OCI-M2 (cell line): ENCODE results near the gene FBP2.

ENCODE experiments used
- DNase-seq: peaks from one replicate; lab custom pipeline; 2025; ENCODE audit not compliant: unreplicated experiment; lab: John Stamatoyannopoulos, UW

Gene FBP2

DNA sequence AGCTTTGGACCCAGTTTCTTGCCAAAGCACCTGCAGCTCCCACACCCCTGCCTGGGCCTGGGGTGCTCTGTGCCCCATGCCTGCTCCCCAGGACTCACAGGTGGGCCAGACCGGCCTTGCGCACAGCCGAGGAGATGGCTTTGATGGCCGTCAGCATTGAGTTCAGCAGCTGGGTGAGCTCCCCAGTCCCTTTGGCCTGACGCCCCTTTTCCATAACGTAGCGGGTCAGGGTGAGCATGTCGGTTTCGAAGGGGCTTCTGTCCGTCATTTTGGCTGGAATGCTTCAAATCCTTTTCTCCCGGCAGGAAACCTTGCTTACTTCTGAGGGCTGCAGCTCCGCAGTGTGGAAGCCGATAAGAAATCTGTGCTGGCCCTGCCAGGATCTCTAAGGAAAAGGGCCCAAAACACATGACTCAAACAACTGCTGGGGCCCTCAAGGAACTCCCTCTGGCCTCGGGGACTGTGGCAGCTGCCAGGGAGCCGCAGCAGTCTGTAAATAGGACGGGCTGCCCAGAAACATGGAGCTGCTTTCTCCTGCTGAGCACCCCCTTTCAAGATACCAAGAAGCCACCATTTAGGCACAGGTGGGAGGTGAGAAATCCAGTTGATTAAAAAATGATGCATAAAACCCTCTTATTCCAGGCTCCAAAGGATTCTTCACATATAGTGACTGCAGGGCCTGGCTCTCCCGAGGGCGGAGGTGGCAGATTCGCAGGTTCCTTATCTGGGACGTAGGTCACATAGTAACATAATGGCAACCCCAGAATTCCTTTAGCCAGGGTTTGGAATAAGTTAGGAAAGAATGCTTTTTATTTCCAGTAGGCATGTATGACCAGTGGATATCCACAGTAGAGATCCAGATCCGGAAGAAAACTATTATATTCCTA lies at the start of gene FBP2:
Gene FBP2 (minus strand): TSS at position 366 of the 887 bp plus-strand sequence. CDS start 98 bp downstream, at position 268.
- no peak for DNase-seq

DNA sequence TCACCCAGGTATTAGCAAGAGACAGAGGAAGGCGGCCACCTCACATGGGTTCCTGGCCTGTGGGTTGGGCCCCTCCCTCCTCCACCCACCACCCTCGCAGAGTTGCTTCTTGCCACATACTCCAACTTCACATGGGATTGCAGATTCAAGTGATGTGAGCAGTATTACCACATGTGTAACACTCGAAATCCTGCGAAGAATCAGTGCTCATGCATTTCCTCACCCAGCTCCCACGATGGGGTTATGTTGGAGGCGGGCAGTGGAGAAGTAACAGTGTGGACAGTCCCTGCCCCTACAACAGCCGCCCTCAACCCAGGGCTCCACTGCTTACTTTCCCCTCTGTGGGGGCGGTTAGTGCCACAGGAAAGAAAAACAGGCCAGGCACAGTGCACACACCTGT lies 49.6 kb upstream of the FBP2 start:
- no peak for DNase-seq

DNA sequence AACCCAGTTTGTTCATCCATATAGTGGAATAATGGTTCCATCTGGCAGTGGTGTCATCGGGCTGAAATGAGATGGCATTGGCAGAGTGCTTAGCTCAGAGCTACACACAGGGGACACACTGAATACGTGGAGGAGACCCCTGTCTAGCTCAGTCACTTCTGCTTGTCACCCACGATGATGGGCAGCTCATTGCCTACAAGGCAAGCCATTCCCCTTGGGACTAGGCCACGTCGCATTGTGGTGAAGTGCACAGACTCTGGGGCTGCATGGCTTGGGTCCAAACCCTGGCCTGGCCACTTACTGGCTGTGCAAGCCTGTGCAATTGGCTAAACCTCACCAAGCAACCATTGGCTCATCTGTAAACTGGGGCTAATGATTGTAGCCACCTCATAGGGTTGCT lies 48.9 kb upstream of the FBP2 start:
- DNase-seq, result no peak

DNA sequence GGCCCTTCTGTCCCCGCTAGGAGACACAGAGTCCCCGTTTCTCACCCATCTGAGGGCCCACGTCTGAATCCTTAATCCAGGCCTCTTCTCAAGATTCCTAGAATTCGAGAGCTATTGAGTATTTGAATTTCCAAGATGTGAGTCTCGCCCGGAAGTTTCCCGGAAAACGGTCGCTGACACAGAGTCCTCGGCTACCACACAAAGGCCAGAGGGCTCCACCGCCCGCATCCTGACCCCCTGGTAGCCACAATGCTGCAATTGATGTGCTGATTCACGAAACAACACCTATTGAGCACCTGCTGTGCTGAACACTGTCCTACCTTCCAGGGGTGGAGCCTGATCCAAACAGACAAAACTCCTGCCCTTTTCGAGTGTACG lies 46.4 kb upstream of the FBP2 start:
- no peak for DNase-seq

DNA sequence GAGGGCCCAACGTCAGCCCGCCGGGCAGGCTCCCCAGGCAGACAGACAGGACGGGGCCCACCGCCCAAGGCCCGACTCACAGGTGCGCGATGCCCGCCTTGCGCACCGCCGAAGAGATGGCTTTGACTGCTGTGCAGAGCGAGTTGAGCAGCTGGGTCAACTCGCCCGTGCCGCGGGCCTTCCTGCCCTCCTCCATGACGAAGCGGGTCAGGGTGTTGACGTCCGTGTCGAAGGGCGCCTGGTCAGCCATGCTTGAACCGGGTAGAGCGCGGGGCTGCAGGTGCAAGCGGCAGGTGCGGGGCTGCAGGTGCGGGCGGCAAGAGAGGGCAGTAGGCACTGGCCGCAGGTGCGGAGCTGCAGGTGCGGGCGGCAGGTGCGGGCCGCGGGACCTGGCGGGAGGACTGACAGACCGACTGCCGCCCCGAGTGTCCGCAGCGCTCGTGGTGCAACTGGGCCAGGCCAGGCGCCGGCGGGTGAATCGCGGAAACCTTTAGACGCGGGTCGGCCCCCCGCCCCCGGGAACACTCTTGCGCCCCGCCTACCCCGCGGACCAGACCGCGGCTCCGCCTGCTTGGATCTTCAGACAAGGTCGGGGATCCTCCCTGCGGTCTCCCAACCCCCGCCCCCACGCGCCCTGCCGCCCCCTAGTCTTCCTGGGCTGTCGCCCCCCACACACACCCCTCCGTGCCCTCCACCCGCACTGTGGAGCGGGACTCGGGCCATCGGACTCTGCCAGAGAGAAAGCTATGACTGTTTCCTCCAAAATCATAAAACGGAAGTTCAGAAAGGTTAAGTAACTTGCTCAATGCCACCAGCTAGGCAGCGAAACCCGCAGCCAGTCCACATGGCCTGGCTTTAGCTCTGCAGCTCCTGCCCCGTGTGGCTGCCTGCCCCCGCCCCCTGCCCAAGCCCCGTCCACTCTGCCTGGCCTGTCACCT lies 45.7 kb upstream of the FBP2 start, which contains the start of gene FBP1:
Gene FBP1 (minus strand): TSS at position 458 of the 938 bp plus-strand sequence. CDS start 208 bp downstream, at position 250.
- no peak for DNase-seq

DNA sequence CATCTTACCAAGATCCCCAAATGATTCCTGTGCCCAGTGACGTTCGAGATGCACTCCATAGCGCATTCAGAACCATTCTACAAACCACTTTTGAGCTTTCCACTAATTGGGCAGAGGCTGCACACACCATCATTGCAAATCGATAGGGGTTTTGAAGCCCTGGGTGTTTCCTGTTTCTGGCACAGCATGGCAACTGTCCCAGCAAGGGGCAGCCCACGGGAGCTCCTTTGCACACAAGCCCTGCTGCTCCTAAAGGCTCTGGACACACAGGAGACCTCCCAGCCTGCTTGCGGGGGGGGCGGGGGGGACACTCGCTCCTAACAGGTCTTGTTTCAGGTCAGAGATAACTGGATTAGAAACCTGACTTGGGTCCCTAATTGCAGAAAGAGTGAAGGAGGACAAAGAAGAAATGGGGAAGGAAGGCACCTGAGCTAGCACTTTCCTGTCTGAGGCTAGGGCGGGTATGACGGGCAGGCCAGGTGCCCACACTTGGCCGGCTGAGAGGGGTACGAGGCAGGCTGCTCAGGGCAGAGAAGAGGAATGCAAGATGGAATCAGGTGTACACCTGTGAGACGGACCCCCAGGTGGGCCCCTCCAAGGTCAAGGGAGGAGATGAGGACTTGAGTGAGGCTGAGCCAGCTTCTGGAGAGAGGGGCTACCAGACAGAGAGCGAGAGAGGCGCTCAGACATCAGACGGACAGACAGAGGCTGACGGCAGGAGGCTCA lies 44.9 kb upstream of the FBP2 start:
- no peak for DNase-seq

DNA sequence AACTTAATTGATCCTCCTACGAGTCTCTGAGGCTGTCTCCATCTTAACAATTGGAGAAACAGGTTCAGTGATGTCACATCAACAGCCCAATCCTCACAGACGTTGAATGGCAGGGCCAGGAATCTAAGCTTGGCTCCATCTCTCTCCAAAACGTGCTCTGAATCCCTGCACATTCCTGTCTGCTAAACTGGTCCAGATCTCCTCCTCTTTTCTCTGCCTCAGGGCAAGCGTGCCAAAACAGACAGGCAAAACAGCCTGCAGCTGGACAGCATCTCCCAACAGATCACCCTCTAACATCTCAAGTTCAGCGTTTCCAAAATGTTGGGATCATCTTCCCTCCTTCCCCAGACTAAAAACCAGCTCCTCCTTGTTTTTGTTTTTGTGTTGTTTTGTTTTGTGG lies 39.1 kb upstream of the FBP2 start:
- no peak for DNase-seq

DNA sequence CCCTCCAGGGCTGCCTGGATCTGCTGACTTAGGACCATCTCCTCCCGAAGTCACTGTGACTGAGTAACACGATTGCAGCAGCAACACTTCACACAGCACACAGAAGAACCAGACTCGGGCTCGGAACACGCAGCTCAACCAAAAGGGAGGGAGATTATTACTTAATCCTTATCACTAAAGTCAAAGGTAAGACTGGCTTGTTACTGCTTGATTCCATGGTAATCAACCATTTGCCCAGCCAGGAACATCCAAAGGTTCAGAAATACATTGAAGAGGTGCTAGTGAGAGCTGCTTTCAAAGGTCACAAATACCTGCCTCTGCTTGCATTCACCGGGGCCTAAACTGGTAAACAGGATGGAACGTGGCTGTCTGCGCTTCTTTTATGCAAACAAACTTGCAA lies 38.0 kb upstream of the FBP2 start:
- DNase-seq, result no peak

DNA sequence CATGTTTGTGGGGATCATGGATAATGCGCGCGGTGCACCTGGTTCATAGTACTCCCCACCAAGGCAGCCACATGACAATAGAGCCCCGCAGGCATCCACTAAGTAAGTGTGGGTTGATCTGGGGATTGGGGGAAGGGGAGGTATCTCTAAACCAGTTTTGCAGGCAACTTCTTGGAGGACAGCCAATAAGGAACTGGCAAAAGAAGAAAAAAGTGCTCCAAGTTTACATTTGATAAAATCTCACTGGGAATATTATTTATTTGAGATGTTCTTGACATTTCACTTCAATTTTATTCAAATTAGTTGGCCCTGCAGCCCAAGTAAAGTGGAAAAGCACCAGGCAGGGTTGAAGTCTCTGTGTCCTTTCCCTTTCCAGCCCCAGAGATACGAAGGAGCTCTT lies 37.2 kb upstream of the FBP2 start:
- no peak for DNase-seq

DNA sequence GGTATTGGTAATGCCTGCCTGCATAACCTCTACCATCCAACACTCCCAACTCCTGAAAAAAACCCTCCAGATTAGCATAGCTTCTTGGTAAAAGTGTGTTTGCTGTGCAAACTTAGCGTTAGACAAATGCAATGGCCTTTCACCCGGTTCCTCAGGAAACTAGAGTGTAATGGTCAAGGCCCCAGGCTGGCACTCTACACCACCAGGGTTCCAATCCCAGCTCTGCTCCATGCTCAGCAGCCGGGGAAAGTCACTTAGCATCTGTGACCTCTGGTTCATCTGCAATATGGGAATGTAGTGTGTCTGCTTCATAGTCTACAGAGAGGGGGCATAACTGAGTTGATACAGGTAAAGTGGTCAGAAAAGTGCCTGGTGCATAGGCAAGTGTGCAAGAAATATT lies 36.7 kb upstream of the FBP2 start:
- DNase-seq, result no peak

DNA sequence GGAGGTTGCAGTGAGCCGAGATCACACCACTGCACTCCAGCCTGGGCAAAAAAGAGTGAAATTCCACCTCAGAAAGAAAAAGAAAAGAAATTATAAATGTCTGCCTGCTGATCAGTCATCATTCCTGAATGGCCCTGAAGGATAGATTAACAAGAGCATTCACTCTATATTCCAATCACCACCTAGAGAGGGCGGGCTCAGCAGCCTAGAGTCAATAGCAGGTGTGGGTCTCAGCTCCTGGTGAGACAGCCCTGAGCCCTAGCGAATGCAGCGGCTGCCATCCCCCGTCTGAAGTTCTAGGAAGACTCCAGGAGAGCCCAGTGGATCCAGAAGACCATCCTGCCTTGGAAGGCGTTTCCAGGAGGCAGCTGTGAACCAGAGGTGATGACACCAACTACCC lies 33.7 kb upstream of the FBP2 start:
- DNase-seq, result no peak

DNA sequence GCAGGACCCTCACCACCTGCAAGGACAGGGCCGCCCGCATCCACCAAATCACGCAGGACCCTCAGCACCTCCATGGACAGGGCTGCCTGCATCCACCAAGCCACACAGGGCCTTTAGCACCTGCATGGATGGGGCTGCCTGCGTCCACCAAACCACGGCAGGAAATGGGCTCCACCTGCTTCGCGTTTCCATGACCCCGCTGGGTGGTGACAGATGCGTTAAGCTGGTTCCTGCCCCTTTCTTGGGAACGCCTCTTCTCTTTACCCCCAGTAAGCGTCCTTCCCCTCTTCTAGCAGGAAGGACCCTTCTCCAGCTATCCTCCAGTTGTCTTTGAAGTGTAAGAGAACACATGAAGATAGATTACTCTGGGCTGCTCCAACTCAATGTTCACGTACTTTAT lies 32.2 kb upstream of the FBP2 start:
- no peak for DNase-seq

DNA sequence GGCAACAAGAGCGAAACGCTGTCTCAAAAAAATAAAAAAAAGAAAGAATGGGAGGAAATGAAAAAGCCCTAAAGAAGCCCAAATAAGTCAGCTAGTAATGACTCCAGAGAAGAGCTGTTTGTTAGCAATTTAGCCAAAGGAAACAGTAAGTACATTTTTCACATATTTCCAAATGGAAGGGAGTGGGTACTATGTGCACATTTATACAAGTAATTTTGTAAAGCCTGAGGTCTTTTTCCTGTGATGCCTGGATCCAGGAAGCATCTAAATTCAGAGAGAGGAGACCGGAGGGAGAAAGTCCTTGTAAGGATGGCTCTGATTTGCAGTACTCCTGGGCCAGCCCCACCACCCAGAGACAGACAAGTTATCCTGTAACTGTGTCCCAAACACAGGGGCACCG lies 31.0 kb upstream of the FBP2 start:
- no peak for DNase-seq

DNA sequence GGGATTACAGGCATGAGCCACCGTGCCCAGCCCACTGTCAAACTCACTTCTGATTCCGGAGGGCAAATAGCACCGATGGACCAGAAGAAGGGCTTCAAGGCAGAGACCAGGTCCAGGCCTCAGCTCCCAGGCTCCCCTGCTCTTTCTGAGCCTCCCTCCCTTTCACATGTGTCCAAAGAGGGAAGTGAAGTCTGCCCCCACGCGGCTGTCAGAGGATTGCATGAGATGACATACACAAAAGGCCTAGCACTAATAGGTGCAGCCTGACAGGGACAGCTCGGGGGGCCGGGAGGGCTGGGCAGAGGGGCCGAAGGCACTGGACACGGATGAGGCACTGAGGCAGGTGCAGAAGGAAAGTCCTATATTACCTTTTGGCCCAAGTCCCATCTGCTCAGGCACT lies 29.6 kb upstream of the FBP2 start:
- DNase-seq, result no peak

DNA sequence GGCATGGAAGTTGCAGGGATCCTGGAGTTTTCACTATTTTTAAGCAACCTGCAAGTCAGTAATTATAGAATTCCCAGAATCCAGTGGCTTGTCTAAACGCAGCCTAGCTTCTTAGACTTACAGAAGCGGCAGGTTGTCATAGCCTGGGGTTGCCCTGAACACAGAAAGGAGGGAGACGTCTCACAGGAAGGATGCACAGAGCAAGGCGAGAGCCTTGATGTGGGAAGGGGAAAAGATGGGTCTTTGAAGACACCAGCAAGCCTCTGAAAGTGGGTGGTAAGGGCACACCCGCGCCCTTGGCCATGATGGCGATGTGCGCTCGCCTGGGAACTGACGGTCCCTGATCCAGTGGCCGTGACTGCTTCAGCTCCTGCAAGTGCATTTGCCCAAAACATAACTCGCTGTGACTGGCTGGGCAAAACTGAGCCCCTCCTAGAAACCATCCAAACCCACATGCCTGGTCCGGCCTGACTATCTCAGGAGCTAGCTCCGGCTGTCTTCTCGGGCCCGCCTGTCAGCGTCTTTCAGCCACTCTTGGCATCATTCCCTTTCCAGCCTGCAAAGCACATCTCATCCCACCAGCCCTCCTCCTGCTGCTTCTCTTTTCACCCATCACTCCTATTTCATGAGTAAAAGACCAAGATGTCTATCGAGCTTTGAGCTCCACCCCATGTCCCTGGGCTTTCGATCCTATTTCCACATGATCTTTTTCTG lies 28.6 kb upstream of the FBP2 start:
- DNase-seq, result no peak

DNA sequence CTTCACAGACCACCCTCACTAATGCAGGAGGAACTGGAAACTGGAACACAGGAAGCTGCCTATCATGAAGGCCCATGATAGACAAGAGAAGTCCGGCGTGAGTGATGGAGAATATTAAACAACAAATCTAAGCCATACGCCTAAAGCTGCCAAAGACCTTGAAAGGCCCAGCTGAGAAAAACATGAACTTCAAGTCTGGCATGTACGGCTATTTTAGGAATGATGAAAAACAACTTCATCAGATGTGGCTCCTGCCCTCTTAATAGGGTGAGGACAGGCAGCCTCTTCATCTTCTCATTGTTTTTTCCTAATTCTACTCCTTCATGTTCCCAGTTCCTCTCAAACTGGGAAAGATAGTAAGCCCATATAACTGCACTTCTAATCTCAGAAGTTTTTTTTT lies 25.4 kb upstream of the FBP2 start:
- DNase-seq, result no peak

DNA sequence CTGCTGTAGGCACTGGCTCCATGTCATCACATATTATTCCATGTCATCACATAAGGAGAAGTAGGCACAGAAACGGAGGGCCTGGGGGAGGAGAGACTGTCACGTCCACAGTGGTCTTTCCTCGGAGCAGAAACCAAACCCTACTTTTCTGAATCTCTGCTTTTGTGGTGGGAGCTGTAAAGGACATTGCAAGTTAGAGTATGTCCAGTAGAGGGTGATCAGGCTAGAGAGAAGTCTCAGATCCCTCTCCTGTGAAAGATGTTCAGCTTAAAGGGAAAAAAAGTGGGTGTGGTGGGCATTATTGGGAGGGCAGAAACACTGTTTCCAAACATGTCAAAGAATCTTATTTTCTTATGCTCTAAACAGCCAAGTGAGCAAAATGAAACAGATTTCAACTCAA lies 19.4 kb upstream of the FBP2 start:
- no peak for DNase-seq

DNA sequence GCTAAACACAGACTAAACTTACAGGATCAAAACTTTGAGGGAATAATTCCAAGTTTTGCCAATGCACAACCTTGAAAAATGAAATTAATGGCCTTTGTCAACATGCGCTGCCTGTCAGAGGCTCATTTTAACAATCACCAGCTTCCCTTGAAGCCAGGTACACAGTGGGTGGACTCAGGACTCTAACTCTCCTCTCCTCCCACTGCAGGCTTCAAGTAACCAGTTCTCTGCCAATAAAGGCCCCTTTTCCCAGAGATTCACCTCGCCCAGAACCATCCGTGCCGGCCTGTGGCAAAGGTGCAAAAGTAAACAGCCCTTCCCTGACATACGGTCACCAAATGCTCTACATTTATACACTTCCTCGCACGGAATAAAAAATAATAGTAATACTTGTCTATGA lies 18.4 kb upstream of the FBP2 start:
- DNase-seq, result no peak

DNA sequence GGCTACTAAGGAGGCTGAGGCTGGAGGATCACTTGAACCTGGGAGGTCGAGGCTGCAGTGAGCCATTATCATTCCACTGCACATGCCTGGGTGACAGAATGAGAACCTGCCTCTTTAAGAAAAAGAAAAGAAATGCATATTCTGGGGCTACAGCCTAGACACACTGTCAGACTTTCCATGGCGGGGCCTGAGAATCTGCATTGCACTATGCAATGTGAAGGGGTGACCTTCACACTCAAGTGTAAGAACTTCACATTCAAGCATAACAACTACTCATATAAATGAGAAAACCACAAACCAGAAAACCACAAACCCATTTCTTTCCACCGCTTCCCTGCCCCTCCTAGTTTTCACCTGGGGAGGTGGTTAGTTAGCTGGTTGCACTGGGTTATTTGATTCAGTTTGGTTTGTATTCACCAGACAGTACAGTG lies 18.0 kb upstream of the FBP2 start:
- no peak for DNase-seq

DNA sequence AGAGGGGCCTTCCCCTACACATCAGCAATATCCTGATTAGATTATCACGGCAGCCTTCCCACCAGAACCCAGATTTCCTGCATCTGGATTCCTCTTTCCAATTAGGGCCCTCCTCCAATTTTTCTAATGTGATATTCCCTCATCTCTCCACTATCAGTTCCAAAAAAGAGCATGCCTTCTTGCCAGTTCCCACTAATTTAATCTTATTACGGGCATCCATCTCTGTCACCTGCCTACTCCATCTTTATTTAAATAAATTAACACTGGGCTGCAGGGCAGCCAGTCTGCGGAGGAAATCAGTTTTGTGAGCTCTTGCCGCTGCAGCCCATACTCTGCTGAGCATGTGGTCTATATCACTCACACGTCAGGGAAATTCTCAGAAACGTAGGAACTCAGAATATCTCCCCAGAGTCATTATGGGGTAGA lies 16.6 kb upstream of the FBP2 start:
- DNase-seq, result no peak

DNA sequence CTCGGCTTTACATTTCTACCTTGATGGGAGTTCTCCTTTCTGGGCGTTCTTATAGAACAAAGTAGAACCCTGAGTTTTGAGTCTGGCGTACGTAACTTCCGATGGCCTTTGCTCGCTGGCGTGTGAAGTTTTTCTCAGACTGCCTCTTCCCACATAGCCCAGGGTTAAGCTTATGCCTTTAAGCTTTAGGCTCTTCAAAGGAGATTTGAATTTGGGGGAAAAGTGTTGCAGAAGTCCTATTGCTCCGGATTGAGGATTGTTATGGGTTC lies 13.7 kb upstream of the FBP2 start:
- DNase-seq, result no peak
